Aorta (tissue), 5 donors: ENCODE measurements around the gene WASF3. TPM values are rescaled to one million over a fixed set of nuclear protein-coding genes. Genes with fewer than 3 reads are reported as not detected.

Experiments used
- ATAC-seq: fragments of 200-7000 bp; cut with Tn5 transposase; one replicate; pipeline ENCODE4 v1.9.1; 2022; ENCODE audit warnings: moderate library complexity; ENCODE audit not compliant: low FRiP score
- DNase-seq, 2 donors: peaks; one replicate each; pipeline ENCODE4 v3.0.0-alpha.2; 2020
- H3K27ac ChIP-seq, 2 donors: one replicate each; pipeline ENCODE4 v1.5.1; 2013; ENCODE audit warnings: low read length in 2 of 2, mild to moderate bottlenecking in 2 of 2, moderate library complexity in 2 of 2, control low read depth in 1 of 2, inconsistent platforms in 1 of 2, low read depth in 1 of 2
- H3K27me3 ChIP-seq, 2 donors: one replicate each; pipeline ENCODE4 v1.6.1; 2013; ENCODE audit warnings: control low read depth in 1 of 2, low read length in 1 of 2, mild to moderate bottlenecking in 1 of 2, moderate library complexity in 1 of 2; ENCODE audit not compliant: insufficient read depth in 2 of 2, control insufficient read depth in 1 of 2
- H3K36me3 ChIP-seq, 2 donors: one replicate each; pipeline ENCODE4 v1.6.1; 2013; ENCODE audit warnings: control low read depth in 1 of 2, low read length in 1 of 2, mild to moderate bottlenecking in 1 of 2; ENCODE audit not compliant: insufficient read depth in 2 of 2, control insufficient read depth in 1 of 2
- H3K4me1 ChIP-seq, 2 donors: one replicate each; pipeline ENCODE4 v1.6.1; 2013; ENCODE audit warnings: low read length in 2 of 2, control low read depth in 1 of 2, mild to moderate bottlenecking in 1 of 2, moderate library complexity in 1 of 2; ENCODE audit not compliant: insufficient read depth in 2 of 2, control insufficient read depth in 1 of 2
- H3K4me3 ChIP-seq, 2 donors: one replicate each; pipeline ENCODE4 v1.5.1; 2013; ENCODE audit warnings: low read length in 2 of 2, control low read depth in 1 of 2, mild to moderate bottlenecking in 1 of 2
- H3K9me3 ChIP-seq: one replicate; pipeline ENCODE4 v1.6.1; 2013; ENCODE audit warnings: mild to moderate bottlenecking, low read length; ENCODE audit not compliant: control insufficient read depth
- WGBS, 2 donors: extraction: QIAGEN DNeasy Blood & Tissue Kit; methylation state at CpG; one replicate each; pipeline ENCODE4 v1.1.7; 2013; 5-methylcytosine and 5-hydroxymethylcytosine counted together
- intact Hi-C, 2 donors: fragments of 100-400 bp; cut with DNase I; formaldehyde crosslinking; loops; one replicate each; pipeline versions ENCODE4 v1.14.2 to v1.15.0; 2022
- polyA plus RNA-seq, 2 donors: library from polyadenylated mRNA; stranded (reverse); fragments of 200-250 nt; gene quantifications; one replicate each; pipeline ENCODE4 v1.2.3, GENCODE V29; 2013
- total RNA-seq, 2 donors: library from RNA; stranded (reverse); fragmentation: NEBNext Ultra II Directional; extraction: Animal tissue kit (Norgen Biotek cat#: 25700); gene quantifications; one replicate each; pipeline ENCODE4 v1.2.1, GENCODE V29; 2021
- donor health status: healthy with polysubstance abuse.
- donor health status: Bipolar disorder and iron deficiency.
- donor health status: DM: no; HTN: no; CAD: no.
- donor health status: DM: no; HTN: no; CAD: no.
- donor health status: DM: yes; HTN: yes; CAD: no.

The WASF3 gene
- total and polyA plus RNA-seq, 4 donors: 5.4 to 27.1 (median 17.6) TPM

GRCh38 chr13:26708007-26708297 is 150.5 kb downstream of the WASF3 start:
- Histone ChIP-seq H3K36me3 (no peaks in the 10 kb centered on the region), H3K4me3 (no peak overlapping the region), H3K27me3 (no peaks in the 10 kb centered on the region), H3K27ac (no peak overlapping the region), H3K4me1 (no peaks in the 10 kb centered on the region), H3K9me3 (no peaks in the 10 kb centered on the region)
- 80 to 82% methylated on average over 6 of the region's 6 CpGs for WGBS, 2 donors
- intact Hi-C loops: loop anchor here in 1 of 2 donors (5.0 kb wide), 1 partner anchor 224 kb away; no protein-coding TSS in a partner anchor
- DNase-seq (no peak), ATAC-seq (no peak)

- intact Hi-C loops: loop anchor here in 1 of 2 donors (5.0 kb wide), 1 partner anchor 223 kb away; no protein-coding TSS in a partner anchor
- no peak for ATAC-seq
- Histone ChIP-seq H3K9me3 (peaks cover 4% of the 10 kb centered on the region), H3K4me1 (no peaks in the 10 kb centered on the region), H3K4me3 (no peak overlapping the region), H3K27me3 (no peaks in the 10 kb centered on the region), H3K36me3 (no peaks in the 10 kb centered on the region), H3K27ac (no peak overlapping the region)
- WGBS, 2 donors: 66 to 74% methylated on average over 7 of the region's 7 CpGs
- DNase-seq: no peak
These were observed 152.0 kb downstream of the WASF3 start for GRCh38 chr13:26709461-26709860.

GRCh38 chr13:26710166-26710565 is 152.7 kb downstream of the WASF3 start:
- H3K27ac ChIP-seq: no peak overlapping the region
- no peaks in the 10 kb centered on the region for H3K27me3 ChIP-seq
- no peaks in the 10 kb centered on the region for H3K36me3 ChIP-seq
- ATAC-seq (no peak), DNase-seq (no peak)
- WGBS, 2 donors: 49 to 73% methylated on average over 13 of the region's 13 CpGs
- intact Hi-C loops: no loop called here
- H3K9me3 ChIP-seq: peaks cover 4% of the 10 kb centered on the region
- no peak overlapping the region for H3K4me3 ChIP-seq
- H3K4me1 ChIP-seq: no peaks in the 10 kb centered on the region

- ATAC-seq (no peak), DNase-seq (no peak)
- WGBS, 2 donors: 5 to 8% methylated on average over 4 of the region's 4 CpGs
- H3K4me1 ChIP-seq: no peaks in the 10 kb centered on the region
- H3K27ac ChIP-seq: no peak overlapping the region
- no peaks in the 10 kb centered on the region for H3K27me3 ChIP-seq
- H3K9me3 ChIP-seq: peaks cover 4% of the 10 kb centered on the region
- H3K36me3 ChIP-seq: no peaks in the 10 kb centered on the region
- H3K4me3 ChIP-seq: no peak overlapping the region
- intact Hi-C loops: no loop called here
These were observed 153.7 kb downstream of the WASF3 start for GRCh38 chr13:26711211-26711610.

- no peak for ATAC-seq
- no peaks in the 10 kb centered on the region for H3K36me3 ChIP-seq
- 95 to 98% methylated on average over 1 of the region's 1 CpG for WGBS, 2 donors
- intact Hi-C loops: no loop called here
- H3K27me3 ChIP-seq: no peaks in the 10 kb centered on the region
- H3K27ac ChIP-seq: no peak overlapping the region
- H3K4me1 ChIP-seq: no peaks in the 10 kb centered on the region
- DNase-seq: no peak
- H3K4me3 ChIP-seq: no peak overlapping the region
- H3K9me3 ChIP-seq: peaks cover 5% of the 10 kb centered on the region
These were observed 155.9 kb downstream of the WASF3 start for GRCh38 chr13:26713341-26713740.

GRCh38 chr13:26716984-26717383 is 159.5 kb downstream of the WASF3 start:
- no peaks in the 10 kb centered on the region for H3K36me3 ChIP-seq
- DNase-seq: no peak
- H3K27me3 ChIP-seq: no peaks in the 10 kb centered on the region
- peaks cover 5% of the 10 kb centered on the region for H3K9me3 ChIP-seq
- whole genome bisulfite sequencing, 2 donors: 77 to 80% methylated on average over 3 of the region's 3 CpGs
- H3K4me3 ChIP-seq: no peak overlapping the region
- intact Hi-C loops: no loop called here
- H3K27ac ChIP-seq: no peak overlapping the region
- no peak for ATAC-seq
- no peaks in the 10 kb centered on the region for H3K4me1 ChIP-seq

GRCh38 chr13:26718146-26718545 is 160.7 kb downstream of the WASF3 start:
- ATAC-seq (no peak), DNase-seq (no peak)
- WGBS, 2 donors: 80 to 87% methylated on average over 8 of the region's 8 CpGs
- Histone ChIP-seq H3K9me3 (peaks cover 4% of the 10 kb centered on the region), H3K36me3 (no peaks in the 10 kb centered on the region), H3K4me3 (no peak overlapping the region), H3K27ac (no peak overlapping the region), H3K4me1 (no peaks in the 10 kb centered on the region), H3K27me3 (no peaks in the 10 kb centered on the region)
- intact Hi-C loops: no loop called here

- no peaks in the 10 kb centered on the region for H3K4me1 ChIP-seq
- no peak for ATAC-seq
- H3K27ac ChIP-seq: no peak overlapping the region
- H3K9me3 ChIP-seq: peaks cover 1% of the 10 kb centered on the region
- H3K27me3 ChIP-seq: no peaks in the 10 kb centered on the region
- no peak overlapping the region for H3K4me3 ChIP-seq
- intact Hi-C loops: no loop called here
- no peak for DNase-seq
- no peaks in the 10 kb centered on the region for H3K36me3 ChIP-seq
- WGBS, 2 donors: 82 to 85% methylated on average over 5 of the region's 5 CpGs
These were observed 161.4 kb downstream of the WASF3 start for GRCh38 chr13:26718872-26719271.

GRCh38 chr13:26719356-26719945 is 162.0 kb downstream of the WASF3 start:
- no peak for DNase-seq
- Histone ChIP-seq H3K9me3 (peaks cover 1% of the 10 kb centered on the region), H3K27me3 (no peaks in the 10 kb centered on the region), H3K4me1 (no peaks in the 10 kb centered on the region), H3K36me3 (no peaks in the 10 kb centered on the region), H3K27ac (no peak overlapping the region), H3K4me3 (no peak overlapping the region)
- intact Hi-C loops: no loop called here
- WGBS, 2 donors: 64 to 66% methylated on average over 5 of the region's 5 CpGs
- ATAC-seq: no peak
